ENCODE data around the gene SLC37A1. TPM values are rescaled to one million over a fixed set of nuclear protein-coding genes. Genes with fewer than 3 reads are reported as not detected.

The SLC37A1 gene
- total RNA-seq, 1 experiment from 2014 or later = 15.0 TPM

- Histone ChIP-seq H3K9me3 (ENCODE audit: control insufficient read depth in 1 of 2, insufficient read depth in 1 of 2, low read depth in 1 of 2, low read length in 2 of 2) (no peaks in the 10 kb centered on the region), H3K27ac (ENCODE audit: low read depth, low read length) (no peak overlapping the region), H3K79me2 (ENCODE audit: insufficient read depth, low read length) (no peaks in the 10 kb centered on the region), H2AFZ (ENCODE audit: low read depth, low read length, poor library complexity, severe bottlenecking) (no peak overlapping the region), H3K4me1 (ENCODE audit: control insufficient read depth in 1 of 2, insufficient read depth in 2 of 2, low read length in 2 of 2) (peaks cover 10 to 28% of the 10 kb centered on the region in 2 experiments; a peak in 3 of 4 replicates), H3K27me3 (ENCODE audit: insufficient read depth, low read length) (no peaks in the 10 kb centered on the region), H3K36me3 (ENCODE audit: control insufficient read depth in 1 of 2, insufficient read depth in 2 of 2, low read length in 2 of 2) (no peaks in the 10 kb centered on the region), H3K9ac (ENCODE audit: low read length) (no peak overlapping the region), H3K4me2 (ENCODE audit: low read length) (peak overlapping the region; percentile 90), H4K20me1 (ENCODE audit: insufficient read depth) (no peaks in the 10 kb centered on the region), H3K9me2 (ENCODE audit: insufficient read depth) (no peaks in the 10 kb centered on the region), H3K4me3 (replicated peaks in 1 of 2; ENCODE audit: low read depth in 1 of 2, low read length in 2 of 2) (no peak overlapping the region)
- intact Hi-C loops (cut with micrococcal nuclease) = no loop called here
- POLR2A ChIA-PET = no interaction called here
- ATAC-seq (no peak), DNase-seq (ENCODE audit: low read depth, low spot score) (no peak)
- CTCF ChIA-PET = no interaction called here
- RAD21 ChIA-PET (ENCODE audit: low non-redundant PET in 1 of 2, low total read pairs in 2 of 2, uncharacterized antibody in 2 of 2, unreplicated experiment in 2 of 2) = no interaction called here
- TF ChIP-seq EGR1 (IDR thresholded peaks at IDR 0.05; ENCODE audit: low read depth) (no peak), ATF3 (IDR thresholded peaks at IDR 0.05) (no peak), JUND (IDR thresholded peaks at IDR 0.05) (no peak), CTCF (IDR thresholded peaks at IDR 0.05 in 2 of 3, conservative IDR thresholded peaks at IDR 0.05 in 1 of 3; ENCODE audit: borderline replicate concordance in 1 of 3, insufficient read depth in 1 of 3, low read depth in 2 of 3, low read length in 2 of 3) (no peak), CBX3 (IDR thresholded peaks at IDR 0.05; ENCODE audit: low read depth) (no peak), CEBPB (IDR thresholded peaks at IDR 0.05; ENCODE audit: low read depth) (no peak), ZNF274 (IDR thresholded peaks at IDR 0.05; ENCODE audit: low read depth, low read length) (no peak), RAD21 (IDR thresholded peaks at IDR 0.05; ENCODE audit: low read depth) (no peak), MAX (IDR thresholded peaks at IDR 0.05) (no peak), ZFX (IDR thresholded peaks at IDR 0.05) (no peak), SIN3A (IDR thresholded peaks at IDR 0.05; ENCODE audit: low read depth) (no peak), SRF (IDR thresholded peaks at IDR 0.05; ENCODE audit: low read depth) (no peak), ZBTB33 (IDR thresholded peaks at IDR 0.05; ENCODE audit: extremely low read depth, insufficient replicate concordance, low read length) (no peak), TCF7L2 (IDR thresholded peaks at IDR 0.05; ENCODE audit: borderline replicate concordance, extremely low read depth, insufficient read depth, insufficient read length) (no peak), EZH2phosphoT487 (IDR thresholded peaks at IDR 0.05; ENCODE audit: borderline replicate concordance) (no peak), EZH2 (IDR thresholded peaks at IDR 0.05) (no peak), POLR2A (IDR thresholded peaks at IDR 0.05; ENCODE audit: borderline replicate concordance, extremely low read depth, insufficient read depth, insufficient read length) (no peak), SP1 (IDR thresholded peaks at IDR 0.05; ENCODE audit: low read depth) (no peak), POLR2AphosphoS5 (IDR thresholded peaks at IDR 0.05; ENCODE audit: low read depth, low read length) (no peak), REST (IDR thresholded peaks at IDR 0.05; ENCODE audit: low read depth) (no peak)
- BruUV-seq (replicated peaks) = no TSS peak
These were observed 18.6 kb upstream of the SLC37A1 start for GRCh38 chr21:42495027-42495426.

All from HCT116 (cell line).